K562 (cell line): ENCODE results near the gene CPA2. TPM values are rescaled to one million over a fixed set of nuclear protein-coding genes. Genes with fewer than 3 reads are reported as not detected.

Source experiments
- ATAC-seq: fragments of 200-7000 bp; cut with Tn5 transposase; 3 replicates; pipeline ENCODE4 v1.9.1; 2020; ENCODE audit warnings: moderate library complexity
- BruUV-seq: library from RNA; stranded (reverse); fragments of 400-500 nt; replicated peaks from 2 replicates; lab custom pipeline; 2021; lab: Mats Ljungman, UMichigan
- CTCF ChIA-PET: fragments of 300-600 bp; formaldehyde crosslinking; extraction: SDS; loops from one replicate; lab custom pipeline; 2021; ENCODE audit warnings: low intra/inter-chr PET ratio; lab: Yijun Ruan, JAX
- POLR2A ChIA-PET: fragments of 300-600, 350-650 bp; sonication (Branson Sonifier 250); formaldehyde crosslinking; extraction: SDS; loops from one replicate; lab custom pipeline; 2021; ENCODE audit warnings: antibody characterized with exemption, inconsistent platforms; lab: Yijun Ruan, JAX
- DNase-seq, 4 experiments: peaks; one replicate each; pipeline versions ENCODE4 v3.0.0 to v3.0.0-alpha.2; 2011 to 2018; ENCODE audit warnings: low spot score in 3 of 4, mixed read lengths in 3 of 4; ENCODE audit errors: extremely low read depth in 1 of 4
- FAIRE-seq: peaks from 2 replicates; lab custom pipeline; 2011; peaks lifted over from hg19 to GRCh38; lab: Jason Lieb, UNC
- H2AFZ ChIP-seq: 2 replicates; pipeline ENCODE4 v1.6.0; 2011; ENCODE audit warnings: low read depth, low read length, control low read depth, inconsistent platforms
- H3K27ac ChIP-seq: fragments of 200-600 bp; 3 replicates; pipeline ENCODE4 v1.8.0; 2011; ENCODE audit warnings: low read depth, mild to moderate bottlenecking, control low read depth, inconsistent platforms, low read length, moderate library complexity, mixed read lengths; ENCODE audit errors: extremely low read depth
- H3K27me3 ChIP-seq, 2 experiments: fragments of 300-600 bp in 1 of 2; 2 replicates in 1 of 2; 3 replicates in 1 of 2; pipeline versions ENCODE4 v1.6.0 to v1.8.0; 2011; ENCODE audit warnings: inconsistent platforms in 2 of 2, low read length in 2 of 2, mild to moderate bottlenecking in 1 of 2, mixed read lengths in 1 of 2, moderate library complexity in 1 of 2; ENCODE audit not compliant: control insufficient read depth in 2 of 2, insufficient read depth in 2 of 2
- H3K36me3 ChIP-seq: fragments of 300-600 bp; 3 replicates; pipeline ENCODE4 v1.8.0; 2011; ENCODE audit warnings: mild to moderate bottlenecking, low read length, inconsistent platforms; ENCODE audit not compliant: control insufficient read depth, insufficient read depth
- H3K4me1 ChIP-seq, 2 experiments: fragments of 200-600 bp in 1 of 2; replicated peaks in 1 of 2; 2 replicates in 1 of 2; 3 replicates in 1 of 2; pipeline versions ENCODE4 v1.5.1 to v1.8.0; 2011; ENCODE audit warnings: inconsistent platforms in 2 of 2, low read length in 2 of 2, mild to moderate bottlenecking in 1 of 2, mixed read lengths in 1 of 2, moderate library complexity in 1 of 2; ENCODE audit not compliant: control insufficient read depth in 2 of 2, insufficient read depth in 2 of 2
- H3K4me2 ChIP-seq: 2 replicates; pipeline ENCODE4 v1.6.1; 2011; ENCODE audit warnings: low read length, control low read depth, inconsistent platforms, mixed read lengths; ENCODE audit not compliant: insufficient read depth
- H3K4me3 ChIP-seq: fragments of 200-600 bp; sonication (generic), shearing (Covaris generic); 2 replicates; pipeline ENCODE4 v1.5.1; 2016; ENCODE audit warnings: control low read depth, inconsistent platforms
- H3K79me2 ChIP-seq: fragments of 200-600 bp; 3 replicates; pipeline ENCODE4 v1.8.0; 2011; ENCODE audit warnings: low read length, inconsistent platforms; ENCODE audit not compliant: control insufficient read depth, insufficient read depth
- H3K9ac ChIP-seq, 2 experiments: 2 replicates each; pipeline versions ENCODE4 v1.6.0 to v1.6.1; 2011; ENCODE audit warnings: low read depth in 2 of 2, low read length in 2 of 2, control low read depth in 1 of 2, inconsistent platforms in 1 of 2, mild to moderate bottlenecking in 1 of 2, mixed read lengths in 1 of 2; ENCODE audit not compliant: insufficient read depth in 1 of 2
- H3K9me1 ChIP-seq: one replicate; pipeline ENCODE4 v1.6.0; 2011; ENCODE audit warnings: inconsistent platforms, mild to moderate bottlenecking, low read length, moderate library complexity; ENCODE audit not compliant: control insufficient read depth, insufficient read depth
- H3K9me3 ChIP-seq: replicated peaks from 2 replicates; pipeline ENCODE4 v1.5.1; 2011; ENCODE audit warnings: low read depth, low read length, inconsistent platforms; ENCODE audit not compliant: control insufficient read depth, insufficient read depth
- H4K20me1 ChIP-seq: replicated peaks from 2 replicates; pipeline ENCODE4 v1.6.1; 2011; ENCODE audit warnings: low read length, inconsistent platforms, mixed read lengths; ENCODE audit not compliant: control insufficient read depth, insufficient read depth
- BRCA1 ChIP-seq, 2 experiments: fragments of 450-650 bp in 1 of 2; sonication (generic) in 1 of 2; formaldehyde crosslinking in 1 of 2; IDR thresholded peaks; 2 replicates each; pipeline versions ENCODE4 v1.5.0 to v1.6.1; 2017 to 2020; ENCODE audit warnings: mild to moderate bottlenecking in 1 of 2, missing genetic modification reagents in 1 of 2
- HOXB6 ChIP-seq: fragments of 250-450 bp; sonication (Bioruptor Pico); IDR thresholded peaks from 2 replicates; pipeline ENCODE4 v1.5.1; 2022; ENCODE audit warnings: mild to moderate bottlenecking, borderline replicate concordance
- PREB ChIP-seq: sonication (generic); formaldehyde crosslinking; IDR thresholded peaks from 2 replicates; pipeline ENCODE4 v1.8.1; 2023; ENCODE audit warnings: mild to moderate bottlenecking, missing genetic modification reagents
- SRSF1 ChIP-seq: fragments of 200-400 bp; formaldehyde crosslinking; IDR thresholded peaks from 2 replicates; pipeline ENCODE4 v1.6.1; 2017; ENCODE audit warnings: mild to moderate bottlenecking, low read depth, low read length, moderate library complexity
- STAT6 ChIP-seq: sonication (generic); formaldehyde crosslinking; IDR thresholded peaks from 2 replicates; pipeline ENCODE4 v1.8.1; 2023; ENCODE audit warnings: mild to moderate bottlenecking, missing genetic modification reagents
- TEAD4 ChIP-seq, 2 experiments: sonication (generic) in 1 of 2; formaldehyde crosslinking in 1 of 2; IDR thresholded peaks; 2 replicates each; pipeline versions ENCODE4 v1.6.1 to v1.8.0; 2012 to 2022; ENCODE audit warnings: borderline replicate concordance in 1 of 2, inconsistent platforms in 1 of 2, low read length in 1 of 2, mild to moderate bottlenecking in 1 of 2, missing genetic modification reagents in 1 of 2
- USF1 ChIP-seq: sonication (generic); formaldehyde crosslinking; IDR thresholded peaks from 2 replicates; pipeline ENCODE4 v1.9.0; 2022; ENCODE audit warnings: mild to moderate bottlenecking, missing genetic modification reagents
- WGBS: fragments of 100-300 bp; shearing (Covaris generic); methylation state at CpG from one replicate; pipeline ENCODE4 v1.1.6; 2016; ENCODE audit warnings: low coverage, mixed read lengths; ENCODE audit not compliant: insufficient coverage; ENCODE audit errors: missing lambda C conversion rate; 5-methylcytosine and 5-hydroxymethylcytosine counted together
- in situ Hi-C: fragments of 300-500 bp; cut with MboI; formaldehyde crosslinking; loops from 4 replicates; pipeline ENCODE4 v1.15.0; 2018; ENCODE audit warnings: inconsistent platforms, mixed read lengths
- intact Hi-C: fragments of 100-400 bp; cut with micrococcal nuclease; formaldehyde crosslinking; loops from 2 replicates; pipeline ENCODE4 v1.14.2; 2022
- polyA plus RNA-seq, 8 experiments: library from polyadenylated mRNA; depleted of rRNA in 4 of 8; stranded (reverse) in 5 of 8; unstranded in 3 of 8; fragments of >200 nt; fragmentation: Nextera tagmentation in 2 of 8; fragmentation: Illumina TruSeq in 1 of 8; extraction: Ambion mirVana in 2 of 8; extraction: Trizol in 1 of 8; gene quantifications; 2 replicates each; pipeline versions ENCODE4 v1.2.1 to v1.2.3, GENCODE V29; 2011 to 2014; ENCODE audit warnings: inconsistent platforms in 1 of 8, missing spikeins in 1 of 8
- total RNA-seq, 7 experiments: library from RNA; depleted of rRNA in 6 of 7; stranded (reverse); fragments of >200 nt in 6 of 7; fragmentation: Illumina TruSeq in 2 of 7; extraction: Trizol in 2 of 7; gene quantifications; 2 replicates each; pipeline versions ENCODE4 v1.2.1 to v1.2.3, GENCODE V29; 2011 to 2021; ENCODE audit warnings: low replicate concordance in 1 of 7

CPA2 gene
- total and polyA plus RNA-seq, 9 of the 15 experiments (the other 6 are each of a cell fraction or from before 2014, with no cell fraction given), result 0.04 to 0.84 (median 0.09) TPM; not detected in 4

GRCh38 chr7:130293521-130293920, 26.9 kb downstream of the CPA2 start:
- Histone ChIP-seq H3K4me3 (no peak overlapping the region), H3K27me3 (peaks cover 43 to 45% of the 10 kb centered on the region in 2 experiments), H3K36me3 (no peaks in the 10 kb centered on the region), H3K4me2 (no peak overlapping the region)
- ATAC-seq, result no peak
- FAIRE-seq, result no peak
- intact Hi-C loops, result no loop called here
- TF ChIP-seq USF1 (CRISPR knock-in tag) (no peak), TEAD4 (IDR thresholded peaks at IDR 0.05; ENCODE audit: low read length) (no peak), TEAD4 (CRISPR knock-in tag; IDR thresholded peaks at IDR 0.05; ENCODE audit: borderline replicate concordance) (no peak), BRCA1 (IDR thresholded peaks at IDR 0.05) (no peak), BRCA1 (CRISPR knock-in tag; IDR thresholded peaks at IDR 0.05) (no peak)
- TF ChIP-seq, all 486 proteins: peak for 0
- ChIA-PET CTCF (no interaction called here), POLR2A (interaction anchor here (0.7 to 1.4 kb wide), 2 partner anchors 8 to 23 kb away, joined by 3 to 5 read pairs; no protein-coding TSS in a partner anchor)
- Histone ChIP-seq H3K4me1 (no peaks in the 10 kb centered on the region; a peak in 2 of 5 replicates), H3K9ac (no peak overlapping the region), H3K27ac (no peak overlapping the region), H3K9me3 (no peaks in the 10 kb centered on the region), H3K79me2 (no peaks in the 10 kb centered on the region), H2AFZ (no peak overlapping the region), H3K9me1 (no peaks in the 10 kb centered on the region), H4K20me1 (no peaks in the 10 kb centered on the region)
- DNase-seq, result no peak
- in situ Hi-C loops, result no loop called here
- no TSS peak for BruUV-seq
- 19% methylated on average over 8 of the region's 8 CpGs for WGBS

- H3K4me2 ChIP-seq, result no peak overlapping the region
- no peak overlapping the region for H3K9ac ChIP-seq
- in situ Hi-C loops, result no loop called here
- intact Hi-C loops, result no loop called here
- H2AFZ ChIP-seq, result no peak overlapping the region
- POLR2A ChIA-PET, result interaction anchor here (1.9 kb wide), 1 partner anchor 11 kb away, joined by 7 read pairs; no protein-coding TSS in a partner anchor
- no peaks in the 10 kb centered on the region for H3K79me2 ChIP-seq
- no peaks in the 10 kb centered on the region for H3K9me1 ChIP-seq
- H3K9me3 ChIP-seq, result no peaks in the 10 kb centered on the region
- H3K27ac ChIP-seq, result no peak overlapping the region
- CTCF ChIA-PET, result interaction anchor here (0.5 kb wide), 1 partner anchor 168 kb away, joined by 3 read pairs; no protein-coding TSS in a partner anchor
- peaks cover 51 to 53% of the 10 kb centered on the region in 2 experiments for H3K27me3 ChIP-seq
- H3K4me3 ChIP-seq, result no peak overlapping the region
- BruUV-seq, result no TSS peak
- no peak for DNase-seq
- no peaks in the 10 kb centered on the region; a peak in 2 of 5 replicates for H3K4me1 ChIP-seq
- no peak for FAIRE-seq
- H3K36me3 ChIP-seq, result no peaks in the 10 kb centered on the region
- ATAC-seq, result no peak
- no peaks in the 10 kb centered on the region for H4K20me1 ChIP-seq
- 8% methylated on average over 5 of the region's 5 CpGs for WGBS
- no peak for TF ChIP-seq HOXB6 (CRISPR knock-in tag)
- TF ChIP-seq SRSF1, result no peak
- TF ChIP-seq PREB, result no peak
- TF ChIP-seq STAT6, result no peak
Measured at GRCh38 chr7:130294314-130294713, 27.7 kb downstream of the CPA2 start.
